ENCODE data around the gene COMMD8. TPM values are rescaled to one million over a fixed set of nuclear protein-coding genes. Genes with fewer than 3 reads are reported as not detected.
A peak's percentile ranks its signal among the peaks of the same experiment; 100 is the strongest.
"Not testable (repeated sequence)": the region's sequence is repeated elsewhere in the genome, so short reads cannot be mapped to it uniquely, and the experiment has no call there.

COMMD8 gene
- polyA plus RNA-seq = 100 to 1,000 TPM in 1 of 3 donors, 10 to 100 TPM in 2; 53.8 to 106 (median 63.8) TPM

GRCh38 chr4:47463235-47463956, at the start of gene COMMD8:
TSS of gene COMMD8 (minus strand) at chr4:47463702. CDS start at chr4:47463651, 51 bp downstream.
- peak within 1 kb of the TSS; percentile 88 to 91 (median 89) for H3K4me3 Mint-ChIP-seq

GRCh38 chr4:47510506-47511143, 47.1 kb upstream of the COMMD8 start:
- Mint-ChIP-seq H3K4me1 (peaks cover 41 to 50% of the 10 kb centered on the region in 2 donors), H3K27ac (peak overlapping the region; percentile 53 to 81 (median 74)), H3K36me3 (peaks cover 18 to 24% (median 23%) of the 10 kb centered on the region in 3 donors), H3K9me3 (peaks cover 0 to 1% (median 0%) of the 10 kb centered on the region in 6 donors), H3K27me3 (ENCODE audit: low read depth in 3 of 3) (no peaks in the 10 kb centered on the region), H3K4me3 (peak overlapping the region in 4 of 5 donors; percentile 19 to 46 (median 36))
- peak in 1 of 3 donors; percentile 17 for DNase-seq

More at GRCh38 chr4:47463235-47463956, at the start of gene COMMD8:
- Mint-ChIP-seq H3K9me3 (no peaks in the 10 kb centered on the region), H3K36me3 (peaks cover 0 to 13% (median 3%) of the 10 kb centered on the region in 3 donors), H3K27me3 (ENCODE audit: low read depth in 3 of 3) (peaks cover 0 to 5% (median 0%) of the 10 kb centered on the region in 3 donors), H3K27ac (peak within 1 kb of the TSS; percentile 88 to 94 (median 92)), H3K4me1 (peaks cover 30 to 41% of the 10 kb centered on the region in 2 donors)
- peak; percentile 95 to 97 (median 96) for DNase-seq

- Mint-ChIP-seq H3K4me3 (no peak overlapping the region), H3K27ac (no peak overlapping the region), H3K9me3 (no peaks in the 10 kb centered on the region), H3K4me1 (peaks cover 13 to 14% of the 10 kb centered on the region in 2 donors), H3K27me3 (ENCODE audit: low read depth in 3 of 3) (no peaks in the 10 kb centered on the region), H3K36me3 (peaks cover 0 to 4% (median 0%) of the 10 kb centered on the region in 3 donors)
- DNase-seq = no peak
Observed at GRCh38 chr4:47505666-47506065, 42.2 kb upstream of the COMMD8 start.

- Mint-ChIP-seq H3K36me3 (peaks cover 0 to 4% (median 0%) of the 10 kb centered on the region in 3 donors), H3K4me1 (peaks cover 8% of the 10 kb centered on the region in 2 donors), H3K27ac (no peak overlapping the region), H3K27me3 (ENCODE audit: low read depth in 3 of 3) (no peaks in the 10 kb centered on the region), H3K4me3 (no peak overlapping the region), H3K9me3 (no peaks in the 10 kb centered on the region)
- DNase-seq = no peak
Observed at GRCh38 chr4:47505147-47505546, 41.6 kb upstream of the COMMD8 start.

GRCh38 chr4:47500776-47501175, 37.3 kb upstream of the COMMD8 start:
- Mint-ChIP-seq H3K27me3 (ENCODE audit: low read depth in 3 of 3) (no peaks in the 10 kb centered on the region), H3K27ac (no peak overlapping the region), H3K4me1 (no peaks in the 10 kb centered on the region), H3K36me3 (peaks cover 0 to 4% (median 0%) of the 10 kb centered on the region in 3 donors), H3K4me3 (no peak overlapping the region), H3K9me3 (no peaks in the 10 kb centered on the region)
- DNase-seq = no peak

- Mint-ChIP-seq H3K27ac (no peak overlapping the region), H3K9me3 (no peaks in the 10 kb centered on the region), H3K36me3 (peaks cover 0 to 4% (median 0%) of the 10 kb centered on the region in 3 donors), H3K4me3 (no peak overlapping the region), H3K27me3 (ENCODE audit: low read depth in 3 of 3) (no peaks in the 10 kb centered on the region), H3K4me1 (no peaks in the 10 kb centered on the region)
- no peak for DNase-seq
Observed at GRCh38 chr4:47499700-47500099, 36.2 kb upstream of the COMMD8 start.

GRCh38 chr4:47498899-47499298, 35.4 kb upstream of the COMMD8 start:
- H3K4me3 Mint-ChIP-seq = no peak overlapping the region
- peaks cover 0 to 5% of the 10 kb centered on the region in 2 donors for H3K4me1 Mint-ChIP-seq
- no peaks in the 10 kb centered on the region for H3K36me3 Mint-ChIP-seq
- no peak for DNase-seq
- no peaks in the 10 kb centered on the region for H3K27me3 Mint-ChIP-seq (ENCODE audit: low read depth in 3 of 3)
- no peaks in the 10 kb centered on the region for H3K9me3 Mint-ChIP-seq
- peak overlapping the region in 2 of 6 donors; percentile 18 to 30 for H3K27ac Mint-ChIP-seq

- Mint-ChIP-seq H3K27me3 (ENCODE audit: low read depth in 3 of 3) (no peaks in the 10 kb centered on the region), H3K36me3 (peaks cover 0 to 5% (median 4%) of the 10 kb centered on the region in 3 donors), H3K4me1 (peaks cover 8 to 36% of the 10 kb centered on the region in 2 donors), H3K27ac (peak overlapping the region in 2 of 6 donors; percentile 1 to 2), H3K9me3 (no peaks in the 10 kb centered on the region), H3K4me3 (no peak overlapping the region)
- no peak for DNase-seq
Observed at GRCh38 chr4:47494124-47494430, 30.6 kb upstream of the COMMD8 start.

- Mint-ChIP-seq H3K36me3 (peaks cover 0 to 5% (median 4%) of the 10 kb centered on the region in 3 donors), H3K27ac (peak overlapping the region in 2 of 6 donors; percentile 2 to 40), H3K4me3 (no peak overlapping the region), H3K9me3 (peaks cover 0 to 3% (median 0%) of the 10 kb centered on the region in 6 donors), H3K4me1 (peaks cover 10 to 41% of the 10 kb centered on the region in 2 donors), H3K27me3 (ENCODE audit: low read depth in 3 of 3) (no peaks in the 10 kb centered on the region)
- no peak for DNase-seq
Observed at GRCh38 chr4:47493238-47494123, 30.0 kb upstream of the COMMD8 start.

GRCh38 chr4:47490550-47490949, 27.0 kb upstream of the COMMD8 start:
- H3K4me1 Mint-ChIP-seq = peaks cover 20 to 53% of the 10 kb centered on the region in 2 donors
- DNase-seq = peak in 1 of 3 donors; percentile 22
- peak overlapping the region in 1 of 6 donors; percentile 71 for H3K27ac Mint-ChIP-seq
- H3K4me3 Mint-ChIP-seq = no peak overlapping the region
- peaks cover 0 to 3% (median 0%) of the 10 kb centered on the region in 6 donors for H3K9me3 Mint-ChIP-seq
- peaks cover 0 to under 1% (median 0%) of the 10 kb centered on the region in 3 donors for H3K27me3 Mint-ChIP-seq (ENCODE audit: low read depth in 3 of 3)
- H3K36me3 Mint-ChIP-seq = peaks cover 0 to 5% (median 4%) of the 10 kb centered on the region in 3 donors

GRCh38 chr4:47488706-47489105, 25.2 kb upstream of the COMMD8 start:
- Mint-ChIP-seq H3K27ac (peak overlapping the region in 1 of 6 donors; percentile 15), H3K4me1 (peaks cover 33 to 61% of the 10 kb centered on the region in 2 donors), H3K4me3 (no peak overlapping the region), H3K36me3 (peaks cover 0 to 5% (median 4%) of the 10 kb centered on the region in 3 donors), H3K27me3 (ENCODE audit: low read depth in 3 of 3) (peaks cover 0 to 7% (median 2%) of the 10 kb centered on the region in 3 donors), H3K9me3 (peaks cover 0 to 3% (median 0%) of the 10 kb centered on the region in 6 donors)
- no peak for DNase-seq

GRCh38 chr4:47486727-47487126, 23.2 kb upstream of the COMMD8 start:
- not testable (repeated sequence) for DNase-seq; H3K9me3 Mint-ChIP-seq; H3K36me3 Mint-ChIP-seq; H3K27me3 Mint-ChIP-seq (ENCODE audit: low read depth in 3 of 3)
- Mint-ChIP-seq H3K4me3 (peak overlapping the region in 4 of 5 donors; percentile 97 to 98 (median 98)), H3K4me1 (peaks cover 30 to 53% of the 10 kb centered on the region in 2 donors), H3K27ac (peak overlapping the region in 2 of 6 donors; percentile 96 to 99)

GRCh38 chr4:47486231-47486673, 22.8 kb upstream of the COMMD8 start:
- no peaks in the 10 kb centered on the region for H3K36me3 Mint-ChIP-seq
- peaks cover 30 to 48% of the 10 kb centered on the region in 2 donors for H3K4me1 Mint-ChIP-seq
- H3K27me3 Mint-ChIP-seq (ENCODE audit: low read depth in 3 of 3) = peaks cover 0 to 7% (median 2%) of the 10 kb centered on the region in 3 donors
- peak overlapping the region; percentile 95 to 99 (median 98) for H3K27ac Mint-ChIP-seq
- no peak for DNase-seq
- H3K4me3 Mint-ChIP-seq = peak overlapping the region; percentile 97 to 100 (median 98)
- H3K9me3 Mint-ChIP-seq = peaks cover 0 to 3% (median 0%) of the 10 kb centered on the region in 6 donors
